HepG2 (cell line): ENCODE data around the gene MTR. TPM values are rescaled to one million over a fixed set of nuclear protein-coding genes. Genes with fewer than 3 reads are reported as not detected.

Experiments used
- ASH2L ChIP-seq: fragments of 300-600, 200-600 bp; sonication (generic); IDR thresholded peaks from 2 replicates; pipeline ENCODE4 v1.7.0; 2017; ENCODE audit warnings: low read depth, mild to moderate bottlenecking, moderate library complexity, mixed read lengths, low read length; ENCODE audit not compliant: insufficient read length
- CEBPG ChIP-seq: IDR thresholded peaks from 2 replicates; pipeline ENCODE4 v1.6.1; 2016
- ELF4 ChIP-seq: sonication (generic); formaldehyde crosslinking; IDR thresholded peaks from 2 replicates; pipeline ENCODE4 v1.5.0; 2020; ENCODE audit warnings: missing genetic modification reagents, mild to moderate bottlenecking, moderate library complexity, borderline replicate concordance
- EP300 ChIP-seq, 3 experiments: sonication (generic) in 1 of 3; formaldehyde crosslinking in 1 of 3; IDR thresholded peaks; 2 replicates each; pipeline versions ENCODE4 v1.5.1 to v1.6.1; 2011 to 2020; ENCODE audit warnings: low read depth in 2 of 3, low read length in 2 of 3, borderline replicate concordance in 1 of 3, improper control_type of control experiment in 1 of 3, mild to moderate bottlenecking in 1 of 3, missing genetic modification reagents in 1 of 3, moderate library complexity in 1 of 3
- GATAD1 ChIP-seq: IDR thresholded peaks from 2 replicates; pipeline ENCODE4 v1.6.1; 2016; ENCODE audit warnings: missing genetic modification reagents, missing compliant biosample characterization
- IKZF5 ChIP-seq: IDR thresholded peaks from 2 replicates; pipeline ENCODE4 v1.6.1; 2018; ENCODE audit warnings: missing genetic modification reagents, mild to moderate bottlenecking, missing compliant biosample characterization
- LBX2 ChIP-seq: sonication (generic); formaldehyde crosslinking; IDR thresholded peaks from 2 replicates; pipeline ENCODE4 v1.5.0; 2020; ENCODE audit warnings: missing genetic modification reagents, mild to moderate bottlenecking, borderline replicate concordance
- MBD4 ChIP-seq: IDR thresholded peaks from 2 replicates; pipeline ENCODE4 v1.6.1; 2012; ENCODE audit warnings: low read length, inconsistent platforms, borderline replicate concordance
- MBNL3 ChIP-seq: fragments of 250-450 bp; sonication (Bioruptor Pico); conservative IDR thresholded peaks from 2 replicates; pipeline ENCODE4 v1.8.0; 2022; ENCODE audit warnings: mild to moderate bottlenecking, inconsistent platforms
- NFKBIZ ChIP-seq: IDR thresholded peaks from 2 replicates; pipeline ENCODE4 v1.6.1; 2018; ENCODE audit warnings: missing genetic modification reagents, missing compliant biosample characterization
- NFRKB ChIP-seq: fragments of 450-650 bp; IDR thresholded peaks from 2 replicates; pipeline ENCODE4 v1.6.1; 2017
- SOX13 ChIP-seq, 3 experiments: fragments of 450-650 bp in 1 of 3; sonication (generic) in 1 of 3; formaldehyde crosslinking in 1 of 3; IDR thresholded peaks in 2 of 3; conservative IDR thresholded peaks in 1 of 3; 2 replicates each; pipeline versions ENCODE4 v1.5.0 to v1.6.1; 2016 to 2020; ENCODE audit warnings: antibody characterized with exemption in 1 of 3, mild to moderate bottlenecking in 1 of 3, missing compliant biosample characterization in 1 of 3, missing genetic modification reagents in 1 of 3, moderate library complexity in 1 of 3
- SOX6 ChIP-seq, 2 experiments: fragments of 450-650 bp in 1 of 2; sonication (generic) in 1 of 2; formaldehyde crosslinking in 1 of 2; IDR thresholded peaks; 2 replicates each; pipeline versions ENCODE4 v1.4.0 to v1.6.1; 2017 to 2020; ENCODE audit warnings: antibody characterized with exemption in 1 of 2, mild to moderate bottlenecking in 1 of 2, missing genetic modification reagents in 1 of 2
- TAF15 ChIP-seq: fragments of 200-400 bp; formaldehyde crosslinking; IDR thresholded peaks from one replicate; pipeline ENCODE4 v1.6.1; 2018; ENCODE audit warnings: mild to moderate bottlenecking, low read depth, low read length; ENCODE audit not compliant: poor library complexity, severe bottlenecking
- TCF7 ChIP-seq: sonication (generic); IDR thresholded peaks from 2 replicates; pipeline ENCODE4 v1.6.1; 2016; ENCODE audit warnings: antibody characterized with exemption, low read depth
- TSC22D2 ChIP-seq: sonication (generic); formaldehyde crosslinking; IDR thresholded peaks from 2 replicates; pipeline ENCODE4 v1.5.1; 2020; ENCODE audit warnings: missing genetic modification reagents, mild to moderate bottlenecking, borderline replicate concordance
- USF2 ChIP-seq, 2 experiments: sonication (generic) in 1 of 2; formaldehyde crosslinking in 1 of 2; IDR thresholded peaks; 2 replicates each; pipeline versions ENCODE4 v1.5.1 to v1.6.1; 2011 to 2020; ENCODE audit warnings: borderline replicate concordance in 1 of 2, low read depth in 1 of 2, low read length in 1 of 2, mild to moderate bottlenecking in 1 of 2, missing genetic modification reagents in 1 of 2, moderate library complexity in 1 of 2
- ZBTB7A ChIP-seq: sonication (generic); formaldehyde crosslinking; IDR thresholded peaks from 2 replicates; pipeline ENCODE4 v1.8.0; 2022; ENCODE audit warnings: mild to moderate bottlenecking, missing genetic modification reagents
- ZBTB7B ChIP-seq: sonication (generic); formaldehyde crosslinking; IDR thresholded peaks from 2 replicates; pipeline ENCODE4 v1.4.0; 2020; ENCODE audit warnings: missing genetic modification reagents
- ZNF20 ChIP-seq: sonication (generic); formaldehyde crosslinking; IDR thresholded peaks from 2 replicates; pipeline ENCODE4 v1.4.0; 2020; ENCODE audit warnings: mild to moderate bottlenecking, moderate library complexity, missing genetic modification reagents
- ZNF251 ChIP-seq: sonication (generic); formaldehyde crosslinking; IDR thresholded peaks from 2 replicates; pipeline ENCODE4 v1.9.0; 2021; ENCODE audit warnings: mild to moderate bottlenecking, missing genetic modification reagents
- ZNF513 ChIP-seq: sonication (generic); formaldehyde crosslinking; conservative IDR thresholded peaks from 2 replicates; pipeline ENCODE4 v1.5.0; 2020; ENCODE audit warnings: missing genetic modification reagents
- ZNF567 ChIP-seq: sonication (generic); formaldehyde crosslinking; IDR thresholded peaks from 2 replicates; pipeline ENCODE4 v1.8.1; 2023; ENCODE audit warnings: mild to moderate bottlenecking, missing genetic modification reagents, borderline replicate concordance
- ZSCAN20 ChIP-seq: sonication (generic); formaldehyde crosslinking; IDR thresholded peaks from 2 replicates; pipeline ENCODE4 v1.4.0; 2020; ENCODE audit warnings: missing genetic modification reagents, mild to moderate bottlenecking, borderline replicate concordance
- polyA plus RNA-seq, 8 experiments: library from polyadenylated mRNA; depleted of rRNA in 3 of 8; stranded (reverse) in 7 of 8; unstranded in 1 of 8; fragments of >200 nt; fragmentation: Illumina TruSeq in 4 of 8; extraction: Trizol in 4 of 8; gene quantifications; 2 replicates each; pipeline versions ENCODE4 v1.2.1 to v1.2.3, GENCODE V29; 2011 to 2016; ENCODE audit warnings: low read depth in 4 of 8, missing spikeins in 1 of 8, mixed read lengths in 1 of 8; ENCODE audit not compliant: insufficient read depth in 1 of 8
- total RNA-seq, 5 experiments: library from RNA; depleted of rRNA; stranded (reverse); fragments of >200 nt; fragmentation: Illumina TruSeq; extraction: Trizol; gene quantifications; 2 replicates each; pipeline ENCODE4 v1.2.3, GENCODE V29; 2016; ENCODE audit warnings: low read depth in 1 of 5

MTR gene
- total and polyA plus RNA-seq, 2 of the 13 experiments (the other 11 are each of a cell fraction or from before 2014, with no cell fraction given): 16.3 to 36.1 TPM

- TF ChIP-seq ZSCAN20 (CRISPR knock-in tag) (no peak), ZBTB7B (CRISPR knock-in tag) (no peak), SOX13 (IDR thresholded peaks at IDR 0.05) (no peak), SOX13 (CRISPR knock-in tag; conservative IDR thresholded peaks at IDR 0.05 in 1 of 2, IDR thresholded peaks at IDR 0.05 in 1 of 2) (peak in 1 of 2 experiments; percentile 54; a peak in 1 of 4 replicates), ELF4 (no peak), USF2 (IDR thresholded peaks at IDR 0.05; ENCODE audit: low read depth, low read length) (no peak), USF2 (CRISPR knock-in tag; IDR thresholded peaks at IDR 0.05; ENCODE audit: borderline replicate concordance) (no peak), ZNF513 (CRISPR knock-in tag) (no peak), ZNF20 (CRISPR knock-in tag) (no peak), CEBPG (0 out of 2 replicates have a peak, but pooled peaks have one; percentile 11), MBNL3 (CRISPR knock-in tag) (no peak), ZNF251 (CRISPR knock-in tag) (no peak), TSC22D2 (no peak), MBD4 (no peak), GATAD1 (CRISPR knock-in tag) (no peak), SOX6 (IDR thresholded peaks at IDR 0.05) (no peak), SOX6 (CRISPR knock-in tag; IDR thresholded peaks at IDR 0.05) (peak; percentile 48; the same call in 1 of the 2 replicates), IKZF5 (no peak), NFRKB (no peak), NFKBIZ (CRISPR knock-in tag) (no peak), TCF7 (peak; percentile 71), LBX2 (CRISPR knock-in tag) (no peak), ZBTB7A (CRISPR knock-in tag) (no peak), TAF15 (no peak), ASH2L (peak; percentile 41), EP300 (IDR thresholded peaks at IDR 0.05; ENCODE audit: low read depth in 2 of 2, low read length in 2 of 2) (peak in 1 of 2 experiments; percentile 36; a peak in 1 of 4 replicates), EP300 (CRISPR knock-in tag; IDR thresholded peaks at IDR 0.05; ENCODE audit: borderline replicate concordance) (no peak), ZNF567 (CRISPR knock-in tag) (no peak)
Observed at GRCh38 chr1:236757640-236758039, 37.5 kb upstream of the MTR start (continued).
